ENCODE data around the gene ITGAV.

DNA sequence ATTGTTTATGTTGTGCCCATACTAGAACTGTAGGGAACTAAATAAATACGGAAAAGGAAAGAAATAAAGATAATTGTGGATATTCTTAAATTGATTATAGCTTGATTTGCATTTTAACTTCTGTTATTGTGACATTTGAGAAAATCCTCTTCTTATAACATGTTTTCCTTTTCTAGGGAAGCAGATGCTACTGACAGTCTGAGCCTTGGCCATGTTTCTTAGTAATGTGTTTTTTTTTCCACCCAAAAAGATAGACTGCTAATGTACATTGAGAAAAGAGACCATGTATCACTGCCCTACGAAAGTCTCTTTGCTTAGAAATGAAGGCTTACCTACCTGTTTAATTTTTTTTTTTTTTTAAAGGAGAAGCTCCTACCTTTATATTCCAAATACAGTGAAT, 22.2 kb downstream of the ITGAV start:
- TF ChIP-seq MYNN (tag by site-specific recombination; IDR thresholded peaks at IDR 0.05; ENCODE audit: borderline replicate concordance) (no peak), KLF16 (tag by site-specific recombination; IDR thresholded peaks at IDR 0.05) (no peak), ZNF112 (tag by site-specific recombination; IDR thresholded peaks at IDR 0.05) (no peak), ZNF274 (IDR thresholded peaks at IDR 0.05; ENCODE audit: low read length) (no peak), ZNF274 (tag by site-specific recombination; IDR thresholded peaks at IDR 0.05; ENCODE audit: borderline replicate concordance) (no peak), CTCF (tag by site-specific recombination; IDR thresholded peaks at IDR 0.05) (no peak), ZXDB (tag by site-specific recombination; IDR thresholded peaks at IDR 0.05) (no peak)
- TF ChIP-seq, protein P1, sequence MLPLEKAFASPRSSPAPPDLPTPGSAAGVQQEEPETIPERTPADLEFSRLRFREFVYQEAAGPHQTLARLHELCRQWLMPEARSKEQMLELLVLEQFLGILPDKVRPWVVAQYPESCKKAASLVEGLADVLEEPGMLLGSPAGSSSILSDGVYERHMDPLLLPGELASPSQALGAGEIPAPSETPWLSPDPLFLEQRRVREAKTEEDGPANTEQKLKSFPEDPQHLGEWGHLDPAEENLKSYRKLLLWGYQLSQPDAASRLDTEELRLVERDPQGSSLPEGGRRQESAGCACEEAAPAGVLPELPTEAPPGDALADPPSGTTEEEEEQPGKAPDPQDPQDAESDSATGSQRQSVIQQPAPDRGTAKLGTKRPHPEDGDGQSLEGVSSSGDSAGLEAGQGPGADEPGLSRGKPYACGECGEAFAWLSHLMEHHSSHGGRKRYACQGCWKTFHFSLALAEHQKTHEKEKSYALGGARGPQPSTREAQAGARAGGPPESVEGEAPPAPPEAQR (tag by site-specific recombination; IDR thresholded peaks at IDR 0.05), result no peak

All from HEK293 (cell line).